Kasumi-1 (cell line): Measurements from ENCODE around the gene RUNX1.

ENCODE experiments used
- DNase-seq, 2 experiments: peaks; one replicate each; lab custom pipeline; 2025; lab: John Stamatoyannopoulos, UW

The RUNX1 gene

GRCh38 chr21:35059742-35060141, 10.6 kb upstream of the RUNX1 start:
- no peak for DNase-seq

- DNase-seq: no peak
Measured at GRCh38 chr21:35058058-35058457, 9.0 kb upstream of the RUNX1 start.

GRCh38 chr21:35057428-35057827, 8.3 kb upstream of the RUNX1 start:
- DNase-seq: no peak

- DNase-seq: peak in 1 of 2 experiments; percentile 11
Measured at GRCh38 chr21:35053356-35054096, 4.4 kb upstream of the RUNX1 start.

GRCh38 chr21:35052801-35053200, 3.7 kb upstream of the RUNX1 start:
- no peak for DNase-seq

GRCh38 chr21:35051287-35051818, 2.3 kb upstream of the RUNX1 start:
- DNase-seq: peak; percentile 98

GRCh38 chr21:35050348-35051286, 1.5 kb upstream of the RUNX1 start:
- DNase-seq: no peak

- peak; percentile 5 to 37 for DNase-seq
Measured at GRCh38 chr21:35048183-35048601, 910 bp downstream of the RUNX1 start.

GRCh38 chr21:35046880-35047229, 2.2 kb downstream of the RUNX1 start:
- DNase-seq: no peak

GRCh38 chr21:35046263-35046624, 2.9 kb downstream of the RUNX1 start:
- peak; percentile 43 to 44 for DNase-seq

- DNase-seq: peak in 1 of 2 experiments; percentile 17
Measured at GRCh38 chr21:35045542-35046262, 3.4 kb downstream of the RUNX1 start.

GRCh38 chr21:35044770-35045541, 4.1 kb downstream of the RUNX1 start:
- DNase-seq: no peak

- no peak for DNase-seq
Measured at GRCh38 chr21:35044128-35044527, 5.0 kb downstream of the RUNX1 start.

- no peak for DNase-seq
Measured at GRCh38 chr21:35043549-35043948, 5.6 kb downstream of the RUNX1 start.

GRCh38 chr21:35042836-35043235, 6.3 kb downstream of the RUNX1 start:
- DNase-seq: no peak

GRCh38 chr21:35041881-35042280, 7.2 kb downstream of the RUNX1 start:
- no peak for DNase-seq

GRCh38 chr21:35041122-35041521, 8.0 kb downstream of the RUNX1 start:
- no peak for DNase-seq

GRCh38 chr21:35039595-35040289, 9.4 kb downstream of the RUNX1 start:
- DNase-seq: no peak

GRCh38 chr21:35038772-35039319, 10.3 kb downstream of the RUNX1 start:
- no peak for DNase-seq

GRCh38 chr21:35037384-35037765, 11.7 kb downstream of the RUNX1 start:
- DNase-seq: no peak
